Measurements from ENCODE around the gene VWA3A.

DNA sequence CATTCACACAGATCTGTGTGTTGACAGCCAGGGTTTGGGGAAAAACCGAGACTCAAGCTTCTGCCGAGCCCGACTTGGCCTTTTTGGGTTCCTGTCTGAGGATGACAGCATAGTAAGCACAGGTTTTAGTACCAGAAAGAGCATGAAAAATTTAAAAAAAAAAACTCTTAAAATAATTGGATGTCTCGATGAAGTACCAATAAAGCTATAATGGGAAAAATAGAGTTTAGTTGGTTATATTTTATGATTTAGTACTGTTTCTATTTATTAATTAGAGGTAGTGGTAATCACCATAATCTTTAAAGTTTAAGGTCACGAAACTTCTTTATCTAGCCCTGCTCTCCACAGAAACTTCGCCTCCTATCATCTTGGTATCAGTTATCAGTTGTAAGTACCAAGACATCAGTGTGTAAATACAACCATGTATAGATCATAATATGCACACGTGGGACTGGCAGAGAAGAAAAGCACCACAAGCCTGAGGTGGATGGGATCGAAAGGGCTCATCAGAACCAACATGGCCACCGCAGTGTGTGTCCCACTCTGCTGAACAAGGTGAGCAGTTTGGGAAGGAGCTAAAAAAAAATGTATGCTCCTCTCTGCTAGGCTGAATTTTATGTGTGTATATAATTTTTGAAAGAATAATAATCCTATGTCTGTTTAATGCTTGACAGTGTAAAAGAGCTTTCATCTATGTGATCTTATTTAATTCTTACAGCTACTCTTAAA is 99.4 kb downstream of the VWA3A start:
- TF ChIP-seq, protein P1, sequence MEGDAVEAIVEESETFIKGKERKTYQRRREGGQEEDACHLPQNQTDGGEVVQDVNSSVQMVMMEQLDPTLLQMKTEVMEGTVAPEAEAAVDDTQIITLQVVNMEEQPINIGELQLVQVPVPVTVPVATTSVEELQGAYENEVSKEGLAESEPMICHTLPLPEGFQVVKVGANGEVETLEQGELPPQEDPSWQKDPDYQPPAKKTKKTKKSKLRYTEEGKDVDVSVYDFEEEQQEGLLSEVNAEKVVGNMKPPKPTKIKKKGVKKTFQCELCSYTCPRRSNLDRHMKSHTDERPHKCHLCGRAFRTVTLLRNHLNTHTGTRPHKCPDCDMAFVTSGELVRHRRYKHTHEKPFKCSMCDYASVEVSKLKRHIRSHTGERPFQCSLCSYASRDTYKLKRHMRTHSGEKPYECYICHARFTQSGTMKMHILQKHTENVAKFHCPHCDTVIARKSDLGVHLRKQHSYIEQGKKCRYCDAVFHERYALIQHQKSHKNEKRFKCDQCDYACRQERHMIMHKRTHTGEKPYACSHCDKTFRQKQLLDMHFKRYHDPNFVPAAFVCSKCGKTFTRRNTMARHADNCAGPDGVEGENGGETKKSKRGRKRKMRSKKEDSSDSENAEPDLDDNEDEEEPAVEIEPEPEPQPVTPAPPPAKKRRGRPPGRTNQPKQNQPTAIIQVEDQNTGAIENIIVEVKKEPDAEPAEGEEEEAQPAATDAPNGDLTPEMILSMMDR (IDR thresholded peaks at IDR 0.05; ENCODE audit: low read depth, low read length, poor library complexity, severe bottlenecking) = no peak
- TF ChIP-seq EZH2phosphoT487 (IDR thresholded peaks at IDR 0.05; ENCODE audit: borderline replicate concordance, low read length) = no peak

Measured in DOHH2 (cell line).